ENCODE results near the gene CPVL.
"Not testable (repeated sequence)": the region's sequence is repeated elsewhere in the genome, so short reads cannot be mapped to it uniquely, and the experiment has no call there.

The CPVL gene

DNA sequence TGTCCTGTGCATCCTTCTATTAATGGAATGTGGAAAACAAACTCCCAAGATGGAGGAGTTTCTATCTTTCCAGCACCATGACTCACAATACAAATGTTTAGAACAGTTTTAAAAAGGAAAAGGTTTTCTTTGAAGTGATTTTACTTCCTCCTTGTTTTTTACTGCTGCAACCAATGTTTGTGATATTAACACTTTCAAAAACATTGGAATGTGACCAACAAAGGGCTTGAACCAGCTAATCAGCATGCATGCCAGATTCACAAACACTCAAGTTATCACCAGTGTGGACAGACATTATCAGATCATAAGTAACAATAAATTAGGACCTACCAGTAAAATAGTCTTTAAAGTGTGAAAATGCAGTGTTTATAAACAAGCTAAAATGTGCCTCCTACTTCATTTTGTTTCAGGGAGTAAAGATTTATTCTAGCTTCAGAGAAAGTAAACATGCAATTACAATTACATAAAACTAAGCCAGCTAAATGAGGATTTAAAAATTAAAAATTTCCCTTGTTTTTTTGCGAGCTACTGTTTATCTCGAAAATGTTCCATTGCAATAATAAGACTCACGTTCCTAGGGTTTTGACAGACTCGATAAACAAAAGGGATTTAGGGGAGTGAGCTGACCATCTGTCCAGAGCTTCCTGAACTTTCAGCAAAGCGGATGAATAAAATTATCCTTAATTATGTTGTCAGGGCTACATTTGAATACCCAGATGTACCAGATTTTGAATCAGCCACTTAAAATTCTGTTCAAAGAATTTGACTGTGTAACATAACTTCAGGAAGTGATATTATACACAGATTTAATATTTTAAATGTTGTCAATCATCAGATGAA lies 29.8 kb downstream of the CPVL start:
- no peak for DNase-seq

GRCh38 chr7:29115753-29116152 lies 30.6 kb downstream of the CPVL start:
- DNase-seq, result no peak

DNA sequence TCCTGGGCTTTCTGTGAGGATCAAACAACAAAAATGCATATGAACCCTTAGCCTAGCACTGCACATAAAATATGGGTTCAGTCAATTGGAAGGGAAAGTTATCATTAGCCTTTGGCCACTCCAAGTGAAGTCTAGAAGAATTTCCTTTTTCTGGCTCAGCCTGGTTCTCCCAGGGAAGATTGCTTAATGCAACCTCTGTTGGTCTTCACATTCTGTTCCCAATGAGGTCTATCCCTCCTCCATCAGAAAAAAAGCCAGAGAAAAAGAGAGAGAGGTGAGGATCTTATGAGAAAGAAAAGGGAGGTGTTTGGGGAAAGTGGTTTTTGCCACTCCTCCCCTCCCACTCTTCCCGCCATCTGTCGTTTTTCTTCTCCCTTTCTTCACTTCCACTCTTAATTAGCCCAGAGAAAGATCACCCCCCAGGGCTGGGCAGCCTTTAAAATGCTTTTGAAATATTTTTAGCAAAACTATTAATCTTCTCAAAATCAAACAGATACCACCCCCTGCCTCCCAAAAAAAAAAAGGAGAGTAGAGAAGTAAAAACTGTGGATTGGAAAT lies 31.1 kb downstream of the CPVL start:
- DNase-seq, result no peak

DNA sequence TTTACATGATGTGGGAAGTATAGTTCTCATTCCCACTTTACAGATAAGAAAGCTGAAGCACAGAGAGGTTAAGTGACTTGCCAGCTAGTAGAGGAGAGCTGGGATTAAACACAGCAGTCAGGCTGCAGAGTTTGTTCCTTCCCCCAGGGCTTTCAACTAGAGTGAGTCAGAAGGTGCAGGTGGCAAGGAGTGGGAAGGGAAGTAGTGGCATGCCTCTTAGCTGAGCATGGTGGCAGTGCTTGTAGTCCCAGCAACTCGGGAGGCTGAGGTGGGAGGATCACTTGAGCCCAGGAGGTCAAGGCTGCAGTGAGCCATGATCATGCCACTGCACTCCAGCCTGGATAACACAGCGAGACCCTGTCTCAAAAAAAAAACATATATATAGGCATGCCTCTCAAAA lies 32.1 kb downstream of the CPVL start:
- DNase-seq, result not testable (repeated sequence)

DNA sequence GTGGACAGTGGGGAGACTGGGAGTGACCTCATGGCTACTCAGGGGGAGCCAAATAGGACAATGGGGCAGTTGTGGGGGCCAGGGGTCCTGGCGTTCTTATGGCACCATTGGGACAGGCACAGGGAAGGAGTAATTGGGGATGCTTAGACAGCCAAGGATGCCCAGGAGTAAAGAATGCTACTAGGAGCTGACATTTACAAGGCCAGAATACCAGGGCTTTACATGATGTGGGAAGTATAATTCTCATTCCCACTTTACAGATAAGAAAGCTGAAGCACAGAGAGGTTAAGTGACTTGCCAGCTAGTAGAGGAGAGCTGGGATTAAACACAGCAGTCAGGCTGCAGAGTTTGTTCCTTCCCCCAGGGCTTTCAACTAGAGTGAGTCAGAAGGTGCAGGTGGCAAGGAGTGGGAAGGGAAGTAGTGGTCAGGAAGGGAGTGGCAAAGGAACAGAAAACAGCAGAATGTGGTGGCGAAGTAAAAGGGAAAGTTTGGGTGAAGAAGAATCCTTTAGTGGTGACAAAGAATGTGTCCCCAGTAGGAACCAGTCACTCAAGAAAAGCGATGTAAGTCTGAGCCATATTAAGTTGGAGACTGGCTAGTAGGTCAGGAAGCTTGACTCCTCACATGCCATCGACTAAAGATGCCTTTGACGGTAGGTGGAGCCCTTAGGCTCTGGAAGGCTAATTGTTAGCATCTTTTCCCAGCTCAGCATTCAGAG lies 32.8 kb downstream of the CPVL start:
- DNase-seq, result peak; percentile 24

GRCh38 chr7:29112721-29113120 lies 33.6 kb downstream of the CPVL start:
- DNase-seq, result no peak

DNA sequence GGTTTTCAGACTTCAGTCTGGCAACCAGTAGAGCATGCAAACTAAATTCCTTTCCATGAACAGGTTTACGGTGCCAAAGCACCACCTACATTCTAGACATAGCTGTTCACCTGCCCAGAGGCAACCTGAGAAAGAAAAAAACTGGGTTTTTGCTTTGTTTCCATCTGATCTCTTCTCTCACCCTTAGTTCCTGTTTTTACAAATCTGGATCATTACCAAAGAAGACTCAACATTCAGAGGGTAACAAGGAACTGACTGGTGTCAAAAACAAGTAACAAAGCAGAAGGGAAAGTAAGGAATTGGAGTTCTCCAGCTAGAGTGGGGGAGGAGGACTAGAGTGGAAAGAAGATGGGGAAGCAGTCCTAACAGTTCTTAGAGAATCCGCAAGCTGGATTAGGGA lies 36.4 kb downstream of the CPVL start:
- DNase-seq, result no peak

DNA sequence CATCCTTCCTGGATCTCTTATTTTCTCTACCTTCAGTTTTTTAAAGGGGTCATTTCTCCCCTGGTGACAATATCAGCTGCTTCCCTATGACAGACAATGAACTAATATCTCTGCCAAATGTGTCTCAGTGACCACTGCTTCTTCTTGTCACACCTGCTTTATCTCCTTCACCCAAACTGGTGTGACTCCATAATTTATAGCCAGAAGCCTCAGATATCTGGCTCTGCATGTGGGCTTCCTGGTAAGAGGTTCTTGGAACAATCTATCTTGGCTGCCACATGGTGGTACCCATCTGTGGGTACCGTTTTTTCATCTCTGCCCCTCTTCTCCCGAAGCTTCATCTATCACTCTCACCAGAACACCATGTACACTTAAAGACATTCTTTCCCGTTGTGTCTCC lies 37.0 kb downstream of the CPVL start:
- DNase-seq, result no peak

DNA sequence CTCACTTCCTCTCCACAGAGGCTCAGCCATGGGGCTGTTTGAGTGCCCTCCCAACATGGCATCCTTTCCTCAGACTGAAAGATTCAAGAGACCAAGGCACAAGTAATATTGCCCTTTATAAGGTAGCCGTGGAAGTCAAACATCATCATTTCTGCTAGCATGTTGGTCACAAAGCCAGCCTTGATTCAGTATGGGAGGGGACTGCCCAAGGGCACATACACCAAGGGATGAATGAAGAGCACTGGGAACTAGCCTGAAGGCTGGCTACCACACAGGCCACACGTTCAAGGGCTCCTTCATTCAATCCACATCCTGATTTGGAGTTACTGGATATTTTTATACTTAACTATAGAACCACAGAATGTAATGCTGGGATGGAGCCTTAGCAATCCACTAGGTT lies 39.3 kb downstream of the CPVL start:
- no peak for DNase-seq

GRCh38 chr7:29106669-29106988 lies 39.7 kb downstream of the CPVL start:
- DNase-seq, result no peak

GRCh38 chr7:29105752-29106668 lies 40.3 kb downstream of the CPVL start:
- DNase-seq, result peak; percentile 72

DNA sequence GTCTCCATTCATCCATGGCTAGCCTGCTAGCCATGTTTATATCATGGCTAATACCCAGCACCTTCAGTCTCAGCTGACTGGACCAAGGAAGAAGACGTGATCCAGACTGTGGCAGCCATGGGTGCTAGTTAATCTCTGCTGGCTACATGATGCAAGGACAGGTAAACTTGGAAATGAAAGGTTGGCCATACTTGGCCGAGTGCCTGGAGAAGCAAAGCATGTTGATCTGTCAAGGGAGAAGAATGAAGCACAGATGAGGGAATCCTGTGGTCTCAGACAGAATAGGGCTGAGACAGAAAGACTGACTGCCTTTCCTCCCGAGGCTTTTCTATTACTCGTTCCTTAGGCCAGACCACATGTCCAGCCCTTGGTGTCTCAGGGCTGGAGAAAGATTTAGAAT lies 41.1 kb downstream of the CPVL start:
- peak; percentile 48 for DNase-seq

- peak; percentile 76 for DNase-seq
Measured at GRCh38 chr7:29102558-29103151, 43.7 kb downstream of the CPVL start.

GRCh38 chr7:29100924-29101323 lies 45.4 kb downstream of the CPVL start:
- peak; percentile 5 for DNase-seq

DNA sequence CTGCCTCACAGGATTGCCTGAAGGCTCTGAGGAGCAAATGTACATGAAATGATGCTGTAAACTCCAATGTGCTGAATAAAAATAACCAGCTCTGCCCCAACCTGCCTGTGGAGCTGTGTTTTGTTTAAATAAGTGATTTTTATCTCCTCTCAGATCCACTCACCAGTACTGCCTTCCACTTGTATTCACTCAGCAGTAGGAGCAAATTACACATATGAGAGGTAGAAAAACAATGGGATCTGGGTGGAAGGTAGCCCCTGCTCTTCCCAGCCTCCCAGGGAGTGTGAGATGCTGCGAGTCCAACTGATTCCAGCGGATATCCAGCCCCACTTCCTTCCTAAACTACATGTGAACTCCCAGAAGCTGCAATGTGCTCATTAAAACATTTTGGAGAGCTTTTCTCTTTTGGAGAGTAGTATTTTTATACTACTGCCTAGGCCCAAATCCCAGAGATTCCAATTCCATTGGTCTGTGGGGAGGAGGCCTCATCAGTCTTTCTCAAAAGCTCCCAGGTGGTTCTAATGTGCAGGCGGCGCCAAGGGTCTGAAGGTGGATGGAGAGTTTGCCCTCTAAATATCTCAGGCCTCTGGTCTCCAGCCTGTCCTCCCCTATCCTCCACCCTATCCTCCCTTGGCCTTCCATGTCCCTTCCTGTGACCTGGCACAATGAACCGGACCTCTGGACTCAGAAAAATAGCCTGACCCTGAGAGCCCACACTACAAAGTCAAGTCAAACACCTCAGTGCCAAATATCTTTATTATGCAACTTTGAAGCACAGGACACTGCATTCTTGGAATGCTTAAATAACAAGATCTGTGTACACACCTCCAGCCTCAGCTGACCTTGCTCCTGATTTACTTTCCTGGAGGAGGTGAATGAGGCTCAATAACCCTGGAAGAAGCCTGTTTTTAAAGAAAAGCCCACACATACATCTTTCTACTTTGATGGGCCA lies 46.2 kb downstream of the CPVL start:
- DNase-seq, result no peak

- no peak for DNase-seq
Measured at GRCh38 chr7:29096446-29096730, 49.9 kb downstream of the CPVL start.

- DNase-seq, result peak; percentile 37
Measured at GRCh38 chr7:29095631-29096445, 50.5 kb downstream of the CPVL start.

- DNase-seq, result not testable (repeated sequence)
Measured at GRCh38 chr7:29093091-29093490, 53.2 kb downstream of the CPVL start.

GRCh38 chr7:29091715-29092114 lies 54.6 kb downstream of the CPVL start:
- DNase-seq, result no peak

DNA sequence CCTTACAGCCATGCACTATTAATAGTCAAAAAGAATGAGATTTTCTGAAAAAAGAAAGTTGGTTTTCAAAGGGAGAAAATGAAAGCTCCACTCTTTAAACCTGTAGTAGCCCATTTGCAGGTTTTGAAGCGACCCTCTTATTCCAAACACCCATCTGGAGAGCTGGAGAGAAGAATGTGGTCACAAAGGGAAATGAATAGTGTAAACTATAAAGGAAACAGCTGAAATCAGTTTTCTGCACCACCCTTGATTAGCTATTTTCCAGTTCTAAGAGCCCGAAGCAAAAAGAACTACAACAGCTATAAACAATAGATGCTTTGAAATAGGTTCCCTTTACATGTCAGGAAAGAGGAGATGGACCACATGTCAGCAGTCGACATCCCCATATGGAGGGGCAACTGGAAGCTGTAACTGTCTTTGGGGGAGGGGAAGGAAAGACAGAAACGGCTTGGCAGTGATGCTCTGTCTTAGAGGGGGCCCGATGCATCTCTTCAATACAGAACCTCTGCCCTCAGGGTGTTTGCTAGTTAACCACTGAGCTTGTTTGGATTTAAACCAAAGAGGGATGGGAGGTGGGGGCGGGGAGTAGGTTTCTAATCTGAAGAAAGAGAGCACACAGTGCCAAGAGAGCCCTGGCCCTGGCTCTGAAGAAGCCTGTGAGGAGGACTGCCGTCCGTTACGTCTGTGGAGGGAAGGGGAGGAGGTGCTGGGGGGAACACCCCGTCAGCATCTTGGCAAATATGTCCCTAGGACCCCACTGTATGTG lies 55.3 kb downstream of the CPVL start:
- peak; percentile 36 for DNase-seq
